HG03521 (cell line): Measurements from ENCODE around the gene PHF21B.

Experiments used
- ATAC-seq: cut with Tn5 transposase; IDR thresholded peaks from one replicate; pipeline ENCODE4 v1.9.1; 2021; ENCODE audit warnings: mild to moderate bottlenecking, moderate library complexity; ENCODE audit not compliant: unreplicated experiment

Gene PHF21B

GRCh38 chr22:44847892-44848291 lies 161.9 kb downstream of the PHF21B start:
- no peak for ATAC-seq

GRCh38 chr22:44847380-44847779 lies 162.4 kb downstream of the PHF21B start:
- no peak for ATAC-seq

- ATAC-seq: no peak
Measured at GRCh38 chr22:44846726-44847275, 163.0 kb downstream of the PHF21B start.

GRCh38 chr22:44845796-44846720 lies 163.7 kb downstream of the PHF21B start:
- ATAC-seq: no peak

- ATAC-seq: no peak
Measured at GRCh38 chr22:44845191-44845590, 164.6 kb downstream of the PHF21B start.

- no peak for ATAC-seq
Measured at GRCh38 chr22:44842417-44842816, 167.4 kb downstream of the PHF21B start.

- ATAC-seq: no peak
Measured at GRCh38 chr22:44840611-44841322, 169.0 kb downstream of the PHF21B start.

GRCh38 chr22:44839721-44840120 lies 170.1 kb downstream of the PHF21B start:
- ATAC-seq: no peak

GRCh38 chr22:44839061-44839460 lies 170.7 kb downstream of the PHF21B start:
- ATAC-seq: no peak

GRCh38 chr22:44838316-44839016 lies 171.3 kb downstream of the PHF21B start:
- no peak for ATAC-seq

- no peak for ATAC-seq
Measured at GRCh38 chr22:44837481-44837880, 172.3 kb downstream of the PHF21B start.

- no peak for ATAC-seq
Measured at GRCh38 chr22:44834065-44834464, 175.7 kb downstream of the PHF21B start.

GRCh38 chr22:44831885-44832284 lies 177.9 kb downstream of the PHF21B start:
- no peak for ATAC-seq
